Measurements from ENCODE around the gene SP140L.

SP140L gene

GRCh38 chr2:230410861-230411569, 84.0 kb downstream of the SP140L start:
- Histone ChIP-seq H3K36me3 (ENCODE audit: control insufficient read depth, insufficient read depth, low read length) (no peaks in the 10 kb centered on the region), H3K4me1 (ENCODE audit: control insufficient read depth, insufficient read depth, low read length, poor library complexity, severe bottlenecking) (peaks cover 3% of the 10 kb centered on the region), H3K27ac (ENCODE audit: low read depth, low read length, severe bottlenecking) (no peak overlapping the region), H3K9me3 (ENCODE audit: control insufficient read depth, low read length) (no peaks in the 10 kb centered on the region), H3K4me3 (ENCODE audit: extremely low read depth, insufficient read depth, low read length, poor library complexity, severe bottlenecking) (peak overlapping the region; percentile 45)
- 77 to 81% methylated on average over 9 to 12 of the region's 16 CpGs for WGBS, 2 experiments (ENCODE audit: insufficient coverage in 2 of 2)

GRCh38 chr2:230411570-230412370, 84.8 kb downstream of the SP140L start:
- Histone ChIP-seq H3K4me1 (ENCODE audit: control insufficient read depth, insufficient read depth, low read length, poor library complexity, severe bottlenecking) (peaks cover 3% of the 10 kb centered on the region), H3K27ac (ENCODE audit: low read depth, low read length, severe bottlenecking) (no peak overlapping the region), H3K9me3 (ENCODE audit: control insufficient read depth, low read length) (no peaks in the 10 kb centered on the region), H3K4me3 (ENCODE audit: extremely low read depth, insufficient read depth, low read length, poor library complexity, severe bottlenecking) (peak overlapping the region; percentile 45), H3K36me3 (ENCODE audit: control insufficient read depth, insufficient read depth, low read length) (no peaks in the 10 kb centered on the region)
- 7 to 10% methylated on average over 39 to 53 of the region's 57 CpGs for WGBS, 2 experiments (ENCODE audit: insufficient coverage in 2 of 2)

- no peaks in the 10 kb centered on the region for H3K9me3 ChIP-seq (ENCODE audit: control insufficient read depth, low read length)
- peak overlapping the region; percentile 45 for H3K4me3 ChIP-seq (ENCODE audit: extremely low read depth, insufficient read depth, low read length, poor library complexity, severe bottlenecking)
- H3K36me3 ChIP-seq (ENCODE audit: control insufficient read depth, insufficient read depth, low read length) = no peaks in the 10 kb centered on the region
- WGBS, 2 experiments (ENCODE audit: insufficient coverage in 2 of 2) = 100% methylated on average over 2 of the region's 3 CpGs
- H3K27ac ChIP-seq (ENCODE audit: low read depth, low read length, severe bottlenecking) = no peak overlapping the region
- H3K4me1 ChIP-seq (ENCODE audit: control insufficient read depth, insufficient read depth, low read length, poor library complexity, severe bottlenecking) = peaks cover 3% of the 10 kb centered on the region
Observed at GRCh38 chr2:230412371-230412711, 85.3 kb downstream of the SP140L start.

- H3K27ac ChIP-seq (ENCODE audit: low read depth, low read length, severe bottlenecking) = no peak overlapping the region
- WGBS, 2 experiments (ENCODE audit: insufficient coverage in 2 of 2) = 88 to 97% methylated on average over 7 to 9 of the region's 9 CpGs
- H3K9me3 ChIP-seq (ENCODE audit: control insufficient read depth, low read length) = no peaks in the 10 kb centered on the region
Observed at GRCh38 chr2:230412846-230413245, 85.9 kb downstream of the SP140L start.

GRCh38 chr2:230413479-230413878, 86.5 kb downstream of the SP140L start:
- Histone ChIP-seq H3K4me3 (ENCODE audit: extremely low read depth, insufficient read depth, low read length, poor library complexity, severe bottlenecking) (no peak overlapping the region), H3K4me1 (ENCODE audit: control insufficient read depth, insufficient read depth, low read length, poor library complexity, severe bottlenecking) (peaks cover 3% of the 10 kb centered on the region), H3K36me3 (ENCODE audit: control insufficient read depth, insufficient read depth, low read length) (no peaks in the 10 kb centered on the region), H3K27ac (ENCODE audit: low read depth, low read length, severe bottlenecking) (no peak overlapping the region), H3K9me3 (ENCODE audit: control insufficient read depth, low read length) (no peaks in the 10 kb centered on the region)
- WGBS, 2 experiments (ENCODE audit: insufficient coverage in 2 of 2) = 79 to 94% methylated on average over 2 to 3 of the region's 3 CpGs

More at GRCh38 chr2:230412846-230413245, 85.9 kb downstream of the SP140L start:
- Histone ChIP-seq H3K36me3 (ENCODE audit: control insufficient read depth, insufficient read depth, low read length) (no peaks in the 10 kb centered on the region), H3K4me3 (ENCODE audit: extremely low read depth, insufficient read depth, low read length, poor library complexity, severe bottlenecking) (no peak overlapping the region), H3K4me1 (ENCODE audit: control insufficient read depth, insufficient read depth, low read length, poor library complexity, severe bottlenecking) (peaks cover 3% of the 10 kb centered on the region)

- no peaks in the 10 kb centered on the region for H3K36me3 ChIP-seq (ENCODE audit: control insufficient read depth, insufficient read depth, low read length)
- H3K4me3 ChIP-seq (ENCODE audit: extremely low read depth, insufficient read depth, low read length, poor library complexity, severe bottlenecking) = no peak overlapping the region
- 89 to 91% methylated on average over 6 of the region's 6 CpGs for WGBS, 2 experiments (ENCODE audit: insufficient coverage in 2 of 2)
- H3K4me1 ChIP-seq (ENCODE audit: control insufficient read depth, insufficient read depth, low read length, poor library complexity, severe bottlenecking) = peaks cover 3% of the 10 kb centered on the region
- no peak overlapping the region for H3K27ac ChIP-seq (ENCODE audit: low read depth, low read length, severe bottlenecking)
- H3K9me3 ChIP-seq (ENCODE audit: control insufficient read depth, low read length) = no peaks in the 10 kb centered on the region
Observed at GRCh38 chr2:230414302-230414701, 87.3 kb downstream of the SP140L start.

- Histone ChIP-seq H3K36me3 (ENCODE audit: control insufficient read depth, insufficient read depth, low read length) (no peaks in the 10 kb centered on the region), H3K27ac (ENCODE audit: low read depth, low read length, severe bottlenecking) (no peak within 1 kb of the TSS), H3K9me3 (ENCODE audit: control insufficient read depth, low read length) (no peaks in the 10 kb centered on the region), H3K4me1 (ENCODE audit: control insufficient read depth, insufficient read depth, low read length, poor library complexity, severe bottlenecking) (peaks cover 3% of the 10 kb centered on the region), H3K4me3 (ENCODE audit: extremely low read depth, insufficient read depth, low read length, poor library complexity, severe bottlenecking) (no peak within 1 kb of the TSS)
- 54 to 92% methylated on average over 3 to 9 of the region's 12 CpGs for WGBS, 2 experiments (ENCODE audit: insufficient coverage in 2 of 2)
Observed at GRCh38 chr2:230416061-230416721, 89.2 kb downstream of the SP140L start, which contains the start of gene SP100. Gene SP100 (plus strand): TSS chr2:230416201. CDS start chr2:230416297, 96 bp downstream.

GRCh38 chr2:230417436-230417835, 90.4 kb downstream of the SP140L start:
- WGBS, 2 experiments (ENCODE audit: insufficient coverage in 2 of 2) = no CpG with 5 or more reads among the region's 4 CpGs
- Histone ChIP-seq H3K4me3 (ENCODE audit: extremely low read depth, insufficient read depth, low read length, poor library complexity, severe bottlenecking) (no peak overlapping the region), H3K36me3 (ENCODE audit: control insufficient read depth, insufficient read depth, low read length) (no peaks in the 10 kb centered on the region), H3K27ac (ENCODE audit: low read depth, low read length, severe bottlenecking) (no peak overlapping the region), H3K4me1 (ENCODE audit: control insufficient read depth, insufficient read depth, low read length, poor library complexity, severe bottlenecking) (peaks cover 3% of the 10 kb centered on the region), H3K9me3 (ENCODE audit: control insufficient read depth, low read length) (no peaks in the 10 kb centered on the region)

GRCh38 chr2:230418341-230419016, 91.5 kb downstream of the SP140L start:
- Histone ChIP-seq H3K4me3 (ENCODE audit: extremely low read depth, insufficient read depth, low read length, poor library complexity, severe bottlenecking) (no peak overlapping the region), H3K4me1 (ENCODE audit: control insufficient read depth, insufficient read depth, low read length, poor library complexity, severe bottlenecking) (peaks cover 3% of the 10 kb centered on the region), H3K27ac (ENCODE audit: low read depth, low read length, severe bottlenecking) (no peak overlapping the region), H3K36me3 (ENCODE audit: control insufficient read depth, insufficient read depth, low read length) (no peaks in the 10 kb centered on the region), H3K9me3 (ENCODE audit: control insufficient read depth, low read length) (no peaks in the 10 kb centered on the region)
- WGBS, 2 experiments (ENCODE audit: insufficient coverage in 2 of 2) = 62 to 83% methylated on average over 1 to 4 of the region's 9 CpGs

- 100% methylated on average over 1 to 2 of the region's 4 CpGs for WGBS, 2 experiments (ENCODE audit: insufficient coverage in 2 of 2)
- Histone ChIP-seq H3K4me1 (ENCODE audit: control insufficient read depth, insufficient read depth, low read length, poor library complexity, severe bottlenecking) (peaks cover 3% of the 10 kb centered on the region), H3K4me3 (ENCODE audit: extremely low read depth, insufficient read depth, low read length, poor library complexity, severe bottlenecking) (no peak overlapping the region)
Observed at GRCh38 chr2:230419181-230419580, 92.2 kb downstream of the SP140L start.

More at GRCh38 chr2:230419181-230419580, 92.2 kb downstream of the SP140L start:
- no peaks in the 10 kb centered on the region for H3K9me3 ChIP-seq (ENCODE audit: control insufficient read depth, low read length)
- H3K27ac ChIP-seq (ENCODE audit: low read depth, low read length, severe bottlenecking) = no peak overlapping the region
- H3K36me3 ChIP-seq (ENCODE audit: control insufficient read depth, insufficient read depth, low read length) = no peaks in the 10 kb centered on the region
